GM18858 (cell line): ENCODE measurements around the gene MKLN1.
"Not testable (repeated sequence)": the region's sequence is repeated elsewhere in the genome, so short reads cannot be mapped to it uniquely, and the experiment has no call there.

ENCODE experiments used
- ATAC-seq: cut with Tn5 transposase; IDR thresholded peaks from one replicate; pipeline ENCODE4 v1.9.1; 2021; ENCODE audit not compliant: unreplicated experiment

The MKLN1 gene

GRCh38 chr7:131513245-131514061 is 185.8 kb downstream of the MKLN1 start:
- peak; percentile 79 for ATAC-seq

DNA sequence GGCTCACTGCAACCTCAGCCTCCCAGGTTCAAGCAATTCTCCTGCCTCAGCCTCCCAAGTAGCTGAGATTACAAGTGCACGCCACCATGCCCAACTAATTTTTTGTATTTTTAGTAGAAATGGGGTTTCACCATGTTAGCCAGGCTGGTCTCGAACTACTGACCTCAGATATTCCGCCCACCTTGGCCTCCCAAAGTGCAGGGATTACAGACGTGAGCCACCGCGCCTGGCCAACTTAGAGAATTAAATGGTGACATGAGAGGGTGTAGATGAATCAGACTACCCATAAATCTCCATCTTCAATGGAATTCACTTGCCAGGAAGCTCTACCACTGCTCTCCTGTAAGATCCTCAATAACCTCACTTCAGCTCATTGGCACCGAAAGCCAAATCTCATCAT is 187.8 kb downstream of the MKLN1 start:
- ATAC-seq = not testable (repeated sequence)

- no peak for ATAC-seq
These were observed 189.7 kb downstream of the MKLN1 start for GRCh38 chr7:131517218-131517923.

DNA sequence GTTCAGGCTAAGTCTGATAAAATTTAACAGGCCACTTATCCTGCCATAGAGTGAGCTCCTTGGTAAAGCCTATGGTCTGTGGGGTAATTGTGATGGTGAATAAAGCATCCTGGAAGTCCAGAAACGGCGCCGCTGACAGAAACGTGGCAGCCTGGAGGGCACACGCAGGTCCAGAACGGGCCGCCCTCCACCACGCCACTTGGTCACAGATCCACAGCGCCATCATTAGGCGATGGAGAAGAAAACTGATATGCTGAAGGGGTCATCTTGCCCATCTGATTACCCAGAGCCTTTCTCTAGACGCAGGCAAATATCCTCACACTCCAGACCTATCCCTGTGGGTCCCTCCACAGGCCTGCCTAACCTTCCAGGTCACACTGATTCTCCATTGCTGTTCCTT is 190.9 kb downstream of the MKLN1 start:
- ATAC-seq = no peak

GRCh38 chr7:131521651-131522163 is 194.0 kb downstream of the MKLN1 start:
- ATAC-seq = no peak

GRCh38 chr7:131522325-131522930 is 194.8 kb downstream of the MKLN1 start:
- no peak for ATAC-seq

DNA sequence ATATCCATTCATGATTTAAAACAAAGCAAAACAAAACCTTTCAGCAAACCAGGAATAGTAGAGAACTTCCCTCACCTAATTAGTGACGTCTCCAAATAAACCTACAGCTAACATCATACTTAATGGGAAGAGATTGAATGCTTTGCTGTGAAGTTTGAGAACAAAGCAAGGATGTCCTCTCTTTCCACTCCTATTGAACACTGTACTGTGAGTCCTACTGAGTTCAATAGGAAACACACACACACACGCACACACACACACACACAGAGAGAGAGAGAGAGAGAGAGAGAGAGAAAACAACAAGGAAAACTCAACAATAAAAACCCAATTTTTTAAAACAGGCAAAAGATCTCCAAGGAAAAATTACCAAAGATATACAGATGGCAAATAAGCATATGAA is 196.4 kb downstream of the MKLN1 start:
- ATAC-seq = no peak

DNA sequence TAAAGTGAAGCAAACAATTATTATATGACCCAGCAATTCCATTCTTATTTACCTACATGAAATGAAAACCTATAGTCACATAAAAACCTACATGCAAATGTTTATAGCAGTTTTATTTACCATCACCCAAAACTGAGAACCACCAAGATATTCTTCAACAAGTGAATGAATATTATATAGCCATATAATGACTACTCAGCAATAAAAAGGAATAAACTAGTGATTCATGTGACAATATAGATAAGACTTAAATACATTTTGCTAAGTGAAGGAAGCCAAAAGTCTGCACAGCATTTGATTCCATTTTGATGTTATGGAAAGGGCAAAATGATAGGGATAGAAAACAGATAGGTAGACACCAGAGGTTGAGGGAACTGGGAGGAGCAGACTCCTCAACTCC is 197.0 kb downstream of the MKLN1 start:
- no peak for ATAC-seq

DNA sequence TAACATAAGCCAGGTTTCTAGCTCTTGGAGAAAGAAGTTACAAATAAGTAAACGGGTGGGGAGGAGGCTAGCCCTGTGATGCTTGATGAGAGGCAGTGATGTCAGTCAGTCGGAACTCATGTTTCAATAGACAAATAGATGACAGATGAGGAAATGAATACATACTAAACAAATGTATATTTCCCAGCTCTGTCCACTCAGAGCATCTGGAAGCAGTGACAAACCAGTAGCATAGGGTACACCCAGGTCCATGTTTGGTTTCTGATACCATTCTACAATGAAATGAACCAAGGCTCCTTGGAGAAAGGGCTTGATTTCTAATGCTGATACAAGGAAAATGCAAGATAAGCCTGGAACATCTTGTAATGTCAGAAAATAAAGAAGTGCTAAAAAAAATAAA is 198.1 kb downstream of the MKLN1 start:
- ATAC-seq = no peak

GRCh38 chr7:131527456-131527855 is 199.8 kb downstream of the MKLN1 start:
- no peak for ATAC-seq

GRCh38 chr7:131529179-131529578 is 201.5 kb downstream of the MKLN1 start:
- no peak for ATAC-seq

DNA sequence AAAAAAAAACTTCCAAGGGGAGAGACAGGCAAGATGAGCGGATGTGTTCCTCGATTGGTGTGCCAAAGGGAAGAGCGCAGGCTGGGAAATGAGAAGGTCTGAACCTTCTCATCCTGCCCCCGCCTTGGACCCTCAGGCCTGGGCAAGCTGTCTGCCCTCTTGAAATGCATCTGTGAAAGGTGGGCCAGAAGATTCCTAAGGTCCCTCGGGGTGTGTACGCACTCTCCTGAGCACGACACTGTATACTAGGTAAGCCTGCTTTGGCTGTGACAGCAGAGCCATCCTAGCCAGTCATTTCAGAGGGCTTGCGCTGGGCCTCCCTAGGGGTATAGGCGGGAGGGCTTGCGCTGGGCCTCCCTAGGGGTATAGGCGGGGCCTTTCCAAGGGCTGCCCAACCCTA is 201.9 kb downstream of the MKLN1 start:
- no peak for ATAC-seq

DNA sequence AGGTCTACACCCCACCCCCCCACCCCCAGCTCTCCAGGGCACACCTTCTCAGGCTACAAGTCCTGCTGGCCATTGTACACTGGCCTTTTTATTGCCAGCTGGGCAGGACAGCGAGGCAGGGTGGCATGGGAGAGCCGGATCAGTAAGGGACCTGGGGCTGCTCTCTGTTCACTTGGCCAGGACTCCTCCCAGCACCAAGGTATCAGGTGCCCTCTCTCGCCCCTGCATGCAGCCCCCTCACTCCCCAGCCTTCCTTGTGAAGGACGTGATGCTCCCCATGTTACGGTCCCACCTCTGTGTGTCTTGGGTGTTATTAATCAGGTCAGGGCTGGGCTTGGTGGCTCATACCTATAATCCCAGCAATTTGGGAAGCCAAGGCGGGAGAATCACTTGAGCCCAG is 202.5 kb downstream of the MKLN1 start:
- no peak for ATAC-seq

GRCh38 chr7:131532570-131533091 is 205.0 kb downstream of the MKLN1 start:
- no peak for ATAC-seq

- no peak for ATAC-seq
These were observed 205.5 kb downstream of the MKLN1 start for GRCh38 chr7:131533151-131533559.

GRCh38 chr7:131533566-131534561 is 206.2 kb downstream of the MKLN1 start:
- no peak for ATAC-seq

DNA sequence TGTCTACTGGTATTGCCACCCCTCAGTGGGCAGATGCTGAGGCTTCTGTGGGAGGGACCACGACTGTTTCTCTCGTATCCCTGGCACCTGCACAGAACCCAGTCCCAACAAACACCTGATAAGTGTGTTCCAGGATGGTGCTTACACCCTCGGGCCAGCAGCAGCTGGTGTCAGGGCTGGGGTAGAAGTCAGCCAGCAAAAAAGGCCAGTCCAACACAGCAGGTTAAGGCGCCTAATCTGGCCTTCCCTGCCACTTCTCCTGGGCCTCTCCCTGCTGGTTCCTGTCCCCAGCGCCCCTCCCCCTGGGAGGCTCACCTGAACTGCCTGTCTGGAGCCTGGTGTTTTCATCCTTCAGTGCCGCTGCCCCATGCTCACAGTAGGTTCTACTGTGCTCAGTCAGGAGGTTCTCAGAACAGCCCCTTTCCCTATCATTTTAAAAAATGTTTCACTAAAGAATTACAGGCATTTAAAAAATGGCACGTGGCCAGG is 208.7 kb downstream of the MKLN1 start:
- no peak for ATAC-seq

GRCh38 chr7:131537571-131537978 is 209.9 kb downstream of the MKLN1 start:
- no peak for ATAC-seq

GRCh38 chr7:131538071-131538812 is 210.6 kb downstream of the MKLN1 start:
- no peak for ATAC-seq

DNA sequence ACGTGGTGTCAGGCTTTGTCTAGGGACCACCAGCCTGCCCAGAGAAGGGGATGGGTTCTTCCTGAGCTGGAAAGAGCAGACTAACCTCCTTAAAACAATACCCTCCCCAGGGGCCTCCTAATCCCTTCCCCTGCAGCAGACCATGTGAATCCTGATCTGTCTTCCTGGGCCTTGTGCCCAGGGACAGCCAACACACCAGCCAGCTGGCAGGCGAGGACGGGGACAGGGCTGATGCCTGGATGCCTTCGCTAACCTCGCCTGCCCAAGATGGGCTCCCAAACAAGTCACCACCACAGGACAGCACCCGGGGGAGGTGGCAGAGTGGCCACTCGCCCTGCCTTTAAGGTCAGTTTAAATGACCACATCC is 211.1 kb downstream of the MKLN1 start:
- ATAC-seq = no peak
